GM12891 (cell line): ENCODE measurements around the gene CIZ1.

ENCODE experiments used
- DNase-seq: peaks from one replicate; pipeline ENCODE4 v3.0.0; 2011; ENCODE audit warnings: low spot score; ENCODE audit not compliant: insufficient read length
- FAIRE-seq: peaks from 2 replicates; lab custom pipeline; 2011; peaks lifted over from hg19 to GRCh38; lab: Jason Lieb, UNC
- PAX5 ChIP-seq: IDR thresholded peaks from 2 replicates; pipeline ENCODE4 v1.6.1; 2011; ENCODE audit warnings: low read length, moderate library complexity, mild to moderate bottlenecking; ENCODE audit not compliant: insufficient read depth, severe bottlenecking
- POLR2A ChIP-seq: IDR thresholded peaks from 2 replicates; pipeline ENCODE4 v1.6.1; 2011; ENCODE audit warnings: low read depth, low read length, control low read depth
- POLR2AphosphoS5 ChIP-seq: IDR thresholded peaks from 2 replicates; pipeline ENCODE4 v1.6.1; 2011; ENCODE audit warnings: low read depth, low read length, control low read depth
- POU2F2 ChIP-seq: IDR thresholded peaks from 2 replicates; pipeline ENCODE4 v1.6.1; 2011; ENCODE audit warnings: low read depth, mild to moderate bottlenecking, control low read depth, low read length, moderate library complexity
- SPI1 ChIP-seq: IDR thresholded peaks from 2 replicates; pipeline ENCODE4 v1.6.1; 2011; ENCODE audit warnings: low read depth, low read length, control low read depth
- TAF1 ChIP-seq: IDR thresholded peaks from 2 replicates; pipeline ENCODE4 v1.6.1; 2011; ENCODE audit warnings: low read depth, low read length, control low read depth

The CIZ1 gene

GRCh38 chr9:128124873-128125579, 66.3 kb downstream of the CIZ1 start:
- no peak for DNase-seq
- TF ChIP-seq SPI1 (no peak), POLR2AphosphoS5 (no peak), POU2F2 (no peak), PAX5 (no peak), TAF1 (no peak), POLR2A (no peak)
- FAIRE-seq: peak; percentile 63

DNA sequence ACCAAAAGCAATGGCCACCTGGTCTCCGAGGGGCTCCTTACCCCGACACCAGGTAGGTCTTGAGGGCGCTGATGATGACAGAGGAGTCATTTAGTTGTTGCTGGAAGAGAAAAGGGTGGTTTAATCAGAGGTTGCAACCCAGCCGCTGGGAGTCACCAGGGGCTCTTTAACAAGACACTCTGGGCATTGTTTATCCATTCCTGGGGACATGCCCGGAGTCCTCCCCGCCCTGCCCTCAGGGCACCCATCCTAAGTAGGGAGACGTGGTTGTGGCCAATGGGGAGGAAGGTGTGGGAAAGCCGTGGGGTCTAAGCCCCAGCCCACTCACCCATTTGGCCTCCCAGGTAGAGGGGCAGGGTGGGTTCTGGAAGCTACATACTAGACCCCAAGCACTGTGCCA, 66.9 kb downstream of the CIZ1 start:
- no peak for FAIRE-seq
- no peak for TF ChIP-seq POLR2AphosphoS5
- no peak for TF ChIP-seq POU2F2
- TF ChIP-seq POLR2A: no peak

GRCh38 chr9:128123451-128124080, 67.8 kb downstream of the CIZ1 start:
- no peak for FAIRE-seq
- TF ChIP-seq POU2F2 (no peak), TAF1 (no peak), PAX5 (no peak), SPI1 (no peak), POLR2A (no peak), POLR2AphosphoS5 (no peak)
- no peak for DNase-seq

More for the DNA sequence above, 66.9 kb downstream of the CIZ1 start:
- DNase-seq: no peak

GRCh38 chr9:128122809-128123175, 68.6 kb downstream of the CIZ1 start:
- no peak for TF ChIP-seq TAF1
- TF ChIP-seq POLR2AphosphoS5: no peak
- no peak for TF ChIP-seq POU2F2
- no peak for TF ChIP-seq POLR2A
- no peak for TF ChIP-seq PAX5
- DNase-seq (no peak), FAIRE-seq (no peak)

DNA sequence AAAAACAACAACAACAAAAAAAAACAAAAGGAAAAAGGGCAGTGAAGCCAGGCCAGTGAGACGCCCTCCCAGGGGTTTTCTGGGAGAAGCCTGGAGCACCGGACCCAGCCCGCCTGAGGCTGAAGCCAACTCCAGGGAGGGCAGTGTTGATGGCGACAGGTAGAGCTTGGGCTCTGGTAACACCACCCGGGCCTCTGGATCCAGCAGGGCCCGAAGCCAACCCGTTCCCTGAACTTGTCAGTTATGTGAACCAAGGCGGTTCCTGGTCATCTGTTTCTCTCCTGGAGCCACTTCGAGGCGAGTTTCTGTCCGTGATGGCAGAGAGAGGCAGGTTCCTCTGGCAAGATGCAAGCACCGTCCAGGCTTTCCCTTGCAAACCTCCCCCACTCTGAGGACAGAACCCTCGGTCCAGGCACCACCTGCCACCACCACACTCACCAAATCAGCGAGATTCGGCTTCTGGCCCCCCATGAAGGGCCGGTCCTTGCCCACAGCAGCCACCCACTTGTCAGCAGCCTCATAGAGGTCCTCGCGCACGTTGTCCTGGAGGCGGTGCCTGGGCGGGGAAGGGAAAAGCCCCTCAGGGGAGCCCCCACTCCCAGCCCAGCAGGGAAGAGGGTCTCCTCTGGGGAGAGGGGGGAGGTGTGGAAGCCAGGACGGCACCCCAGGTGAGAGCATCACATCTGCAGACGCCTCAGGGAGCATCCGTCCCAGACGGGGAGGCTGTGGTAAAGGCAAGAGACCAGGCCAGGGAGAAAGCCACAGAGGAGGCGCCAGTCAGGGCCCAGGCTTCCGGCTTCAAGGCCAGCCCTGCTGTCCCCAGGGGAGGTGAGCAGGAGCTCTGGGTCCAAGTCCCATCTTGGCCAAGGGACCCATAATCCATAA, 69.2 kb downstream of the CIZ1 start:
- TF ChIP-seq PAX5 (no peak), POLR2A (no peak)
- no peak for FAIRE-seq
- no peak for DNase-seq

GRCh38 chr9:128121466-128121810, 69.9 kb downstream of the CIZ1 start:
- FAIRE-seq (no peak), DNase-seq (no peak)
- TF ChIP-seq POU2F2 (no peak), PAX5 (no peak), SPI1 (no peak), TAF1 (no peak), POLR2AphosphoS5 (no peak), POLR2A (no peak)

DNA sequence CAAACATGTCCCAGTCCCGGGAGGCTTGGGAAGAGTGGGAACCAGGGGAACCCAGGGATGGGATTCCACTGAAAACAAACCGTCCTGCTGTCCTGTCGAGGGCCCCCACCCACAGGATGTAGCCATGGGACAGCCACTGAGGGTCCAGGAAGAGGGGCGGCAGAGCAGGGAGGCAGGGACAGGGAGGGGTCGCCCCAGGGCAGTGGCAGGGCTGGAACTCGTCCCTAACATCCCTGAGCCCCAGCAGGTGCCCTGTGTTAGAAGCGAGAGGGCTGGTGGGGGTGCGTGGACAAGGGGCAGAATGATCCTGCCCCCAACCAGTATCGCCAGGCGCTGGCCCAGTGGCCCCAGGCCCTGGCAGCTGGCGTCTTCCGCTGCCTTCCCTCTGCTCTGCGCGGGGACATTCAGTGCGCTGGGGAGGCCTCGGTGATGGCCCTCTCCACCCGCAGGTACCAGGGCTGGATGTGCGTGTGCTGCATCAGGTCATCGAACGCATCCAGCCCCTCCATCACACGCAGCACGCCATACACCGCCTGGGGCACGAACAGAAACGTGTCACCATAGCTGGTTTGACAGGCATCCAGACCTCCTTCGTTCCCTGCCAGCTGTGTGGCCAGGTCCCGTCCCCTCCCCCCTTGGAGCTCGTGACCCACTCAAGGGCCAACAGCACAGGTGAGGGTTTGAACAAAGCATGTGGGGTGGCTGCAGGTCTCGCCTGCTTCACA, 70.5 kb downstream of the CIZ1 start:
- TF ChIP-seq POU2F2 (no peak), PAX5 (no peak), SPI1 (no peak), POLR2AphosphoS5 (no peak), TAF1 (no peak), POLR2A (no peak)
- FAIRE-seq (no peak), DNase-seq (no peak)

DNA sequence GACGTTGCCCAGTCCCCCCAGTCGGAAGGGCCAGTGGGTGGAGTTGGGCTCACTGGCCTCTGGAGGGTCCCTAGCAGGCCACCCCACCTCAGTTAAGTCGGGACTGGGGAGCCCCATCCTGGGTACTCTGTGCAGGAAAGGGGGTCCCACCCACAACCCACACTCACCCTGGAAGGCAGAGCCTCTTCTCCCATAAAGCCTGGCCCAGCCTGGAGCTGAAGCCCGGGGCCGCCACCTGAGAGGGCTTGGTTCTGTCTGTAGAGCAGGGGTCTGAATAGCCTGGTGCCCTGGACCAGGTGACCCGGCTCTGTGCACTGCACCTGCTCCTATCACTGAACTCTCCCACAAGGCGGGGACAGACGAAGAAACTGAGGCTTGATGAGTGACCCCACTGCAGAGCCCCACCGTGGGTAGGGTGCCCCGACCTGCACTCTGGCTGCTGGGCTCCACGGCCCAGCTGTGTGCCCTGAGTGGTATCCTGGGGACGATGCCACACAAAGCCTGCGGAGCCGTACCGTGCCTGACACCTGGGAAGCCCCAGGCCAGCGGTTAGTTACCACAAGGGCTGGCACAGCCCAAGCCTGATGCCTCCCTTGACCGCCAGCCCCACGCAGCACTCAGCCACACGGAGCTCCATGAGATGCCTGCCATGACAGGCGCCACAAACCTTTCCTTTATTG, 71.2 kb downstream of the CIZ1 start:
- FAIRE-seq (no peak), DNase-seq (no peak)
- TF ChIP-seq POU2F2 (no peak), PAX5 (no peak), SPI1 (no peak), POLR2A (no peak), TAF1 (no peak), POLR2AphosphoS5 (no peak)
